ENCODE data around the gene ANKRD65.
"Not testable (repeated sequence)": the region's sequence is repeated elsewhere in the genome, so short reads cannot be mapped to it uniquely, and the experiment has no call there.

ANKRD65 gene

DNA sequence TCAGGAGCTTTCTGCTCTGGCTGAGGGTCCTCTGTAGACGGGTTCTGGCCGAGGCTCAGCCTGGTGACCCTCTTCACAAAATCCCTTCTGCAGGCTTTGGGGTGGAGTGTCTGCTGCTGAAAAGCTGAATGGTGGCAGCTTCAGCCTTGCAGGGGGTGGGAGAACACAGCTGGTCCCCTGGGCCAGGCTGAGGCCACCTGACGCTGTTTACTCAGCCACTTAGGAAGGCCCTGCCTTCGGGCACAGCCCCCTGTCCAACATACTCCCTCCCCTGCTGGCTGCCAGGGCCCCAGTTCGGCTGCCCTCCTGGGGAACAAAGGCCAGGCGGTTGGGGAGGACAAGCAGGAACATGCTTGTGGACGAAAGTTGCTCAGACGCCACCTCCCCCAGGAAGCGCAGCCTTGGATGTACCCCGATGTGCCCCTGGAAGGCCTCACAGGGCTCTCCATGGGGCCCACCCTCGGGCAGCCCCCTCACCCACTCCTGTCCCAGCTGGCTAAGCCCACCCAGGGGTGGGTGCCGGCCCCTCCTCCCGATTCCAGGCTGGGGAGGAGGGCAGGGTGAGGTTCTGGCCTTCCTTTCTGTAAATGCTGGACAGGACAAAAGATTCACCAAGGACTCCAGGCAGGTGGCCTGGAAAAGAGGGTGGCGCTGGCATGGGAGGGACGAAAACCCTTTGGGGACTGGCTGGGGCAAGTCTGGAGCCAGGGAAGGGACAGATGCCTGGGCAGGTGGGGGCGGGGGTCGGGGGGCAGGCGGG lies at the start of gene ANKRD65:
TSS of gene ANKRD65 (minus strand) at position 130 of the 760 bp plus-strand sequence. CDS start 271 bp downstream, outside the sequence.
- in situ Hi-C loops (cut with MboI; ENCODE audit: low sequenced_read_pairs) = no loop called here

DNA sequence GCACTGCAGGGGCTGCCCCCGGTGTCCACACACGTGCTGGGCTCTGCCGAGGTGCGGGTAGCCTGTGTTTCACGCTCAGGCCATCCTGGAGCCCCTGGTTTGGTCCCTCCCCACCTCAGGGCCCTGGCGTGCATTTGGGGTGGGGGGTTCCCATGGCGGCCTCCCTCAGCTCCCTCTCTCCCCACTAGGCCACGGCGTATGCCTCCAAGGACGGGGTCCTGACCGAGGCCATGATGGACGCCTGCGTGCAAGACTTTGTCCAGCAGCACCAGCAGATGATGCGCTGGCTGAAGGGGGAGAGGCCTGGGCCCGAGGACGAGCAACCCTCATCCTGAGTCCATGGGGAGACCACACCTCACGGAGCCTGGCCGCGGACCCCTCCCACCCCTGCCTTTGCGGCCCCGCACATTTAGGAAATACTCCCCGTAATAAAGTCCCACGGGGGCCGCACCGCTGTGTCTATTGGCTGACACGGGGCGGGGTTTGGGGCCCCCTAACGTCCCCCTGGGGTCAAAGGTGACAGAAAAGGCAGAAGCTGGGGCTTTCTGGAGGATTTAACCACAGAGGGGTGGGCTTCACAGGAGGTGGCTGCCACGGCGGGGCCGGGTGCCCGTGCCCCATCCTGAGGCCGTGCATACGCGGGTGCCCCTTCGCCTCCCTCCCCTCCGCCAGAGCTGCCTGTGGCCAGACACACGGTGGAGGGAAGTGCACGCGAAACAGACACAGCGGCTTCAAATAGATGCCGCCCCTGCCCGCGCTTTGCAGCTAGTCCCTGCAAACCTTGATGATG lies 47.3 kb upstream of the ANKRD65 start:
- in situ Hi-C loops (cut with MboI; ENCODE audit: low sequenced_read_pairs) = not testable (repeated sequence)

DNA sequence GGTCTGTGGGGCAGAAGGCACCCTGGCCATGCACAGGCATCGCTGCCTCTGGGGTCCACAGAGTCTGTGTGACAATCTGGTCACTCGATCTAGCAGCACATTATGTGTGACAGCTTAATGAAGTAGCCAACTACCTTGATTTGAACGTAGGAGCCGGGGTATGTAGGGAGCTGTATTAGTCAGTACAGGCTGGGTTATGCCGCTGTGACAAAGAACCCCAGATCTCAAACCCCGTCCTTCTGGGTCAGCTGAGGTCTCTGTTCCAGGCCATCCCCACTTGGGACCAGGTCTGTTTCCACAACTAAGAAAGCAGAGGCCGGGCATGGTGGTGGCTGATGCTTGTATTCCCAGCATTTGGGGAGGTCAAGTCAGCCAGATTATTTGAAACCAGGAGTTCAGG lies 42.2 kb upstream of the ANKRD65 start:
- in situ Hi-C loops (cut with MboI; ENCODE audit: low sequenced_read_pairs) = no loop called here

DNA sequence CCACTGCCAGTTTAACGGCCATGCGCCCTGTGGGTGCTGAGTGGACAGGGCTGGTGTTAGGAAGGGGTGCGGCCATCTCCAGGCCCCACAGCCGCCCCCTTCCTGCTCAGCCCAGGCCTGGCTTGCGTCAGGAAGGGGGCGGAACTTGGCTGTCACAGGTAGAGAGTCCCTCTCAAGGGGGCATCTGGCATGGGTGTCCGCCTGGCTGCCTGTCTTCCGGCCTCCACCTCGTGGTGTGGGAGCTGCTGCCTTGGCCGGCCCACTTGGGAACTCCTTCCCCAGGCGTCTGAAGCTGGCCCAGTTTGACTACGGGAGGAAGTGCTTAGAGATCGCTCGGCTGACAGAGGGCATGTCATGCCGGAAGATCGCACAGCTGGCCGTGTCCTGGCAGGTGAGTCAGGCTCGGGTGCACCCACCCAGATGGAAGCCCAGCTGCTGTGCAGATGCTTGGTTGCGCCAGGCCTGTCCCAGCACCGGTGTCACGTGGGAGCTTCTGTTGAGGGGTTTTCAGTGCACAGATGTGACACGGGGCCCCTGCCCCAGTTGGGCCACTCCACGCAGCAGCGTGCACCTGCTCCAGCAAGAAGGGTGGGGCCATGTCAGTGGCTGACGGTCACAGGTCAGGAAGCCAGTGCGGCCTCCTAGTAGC lies 41.4 kb upstream of the ANKRD65 start:
- in situ Hi-C loops (cut with MboI; ENCODE audit: low sequenced_read_pairs) = no loop called here

DNA sequence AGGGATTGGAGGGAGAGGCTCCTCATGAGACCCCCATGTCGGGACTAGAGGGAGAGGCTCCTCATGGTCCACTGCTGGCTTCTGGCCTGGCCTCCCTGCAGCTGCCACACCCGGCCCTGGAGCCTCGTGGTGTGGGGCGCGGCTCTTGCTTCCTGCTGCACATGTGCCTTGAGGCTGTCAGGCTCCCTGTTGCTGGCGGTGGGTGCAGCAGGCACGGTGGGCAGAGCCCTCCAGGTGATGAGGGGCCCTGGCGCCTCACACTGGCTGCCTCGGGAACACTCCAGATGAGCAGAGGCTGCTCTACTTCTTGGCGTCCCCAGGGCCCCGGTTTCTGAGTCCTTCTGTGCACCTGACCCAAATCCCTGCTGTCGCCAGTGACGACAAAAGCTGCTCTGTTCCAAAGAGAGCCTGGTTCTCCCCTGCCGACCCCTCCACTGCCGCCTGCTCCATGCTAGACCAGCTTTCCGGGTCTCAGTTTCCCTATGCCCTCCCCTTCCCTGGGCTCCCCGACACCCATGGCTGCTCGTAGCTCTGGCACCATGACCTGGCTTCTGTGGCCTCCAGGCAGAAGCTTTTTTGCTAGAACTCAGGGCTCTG lies 40.7 kb upstream of the ANKRD65 start:
- in situ Hi-C loops (cut with MboI; ENCODE audit: low sequenced_read_pairs) = no loop called here

DNA sequence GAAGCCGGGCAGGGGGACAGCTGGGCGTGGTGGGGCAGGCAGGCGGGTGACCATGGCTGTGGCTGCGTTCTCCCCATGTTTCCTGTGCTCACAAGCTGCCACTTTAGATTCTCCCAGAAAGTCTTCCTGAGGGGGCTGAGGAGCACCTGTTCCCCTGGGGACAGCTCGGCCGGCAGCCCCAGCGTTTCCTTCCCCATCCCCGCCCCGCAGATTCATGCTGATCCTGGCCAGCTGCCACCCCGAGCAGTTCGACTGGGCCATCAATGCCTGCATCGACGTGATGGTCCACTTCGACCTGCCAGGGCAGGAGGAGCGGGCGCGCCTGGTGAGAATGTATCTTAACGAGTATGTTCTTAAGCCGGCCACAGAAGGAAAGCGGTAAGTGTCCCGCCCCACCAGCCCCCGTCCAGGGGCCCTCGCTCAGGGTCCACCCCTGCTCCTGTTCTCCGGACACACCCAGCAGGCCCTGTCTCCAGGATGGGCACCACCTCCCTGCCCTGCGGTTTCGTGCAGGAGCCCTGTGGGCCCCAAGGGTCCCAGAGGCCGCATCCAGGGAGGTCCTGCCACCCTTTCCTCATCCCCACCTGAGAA lies 39.6 kb upstream of the ANKRD65 start:
- in situ Hi-C loops (cut with MboI; ENCODE audit: low sequenced_read_pairs) = no loop called here

DNA sequence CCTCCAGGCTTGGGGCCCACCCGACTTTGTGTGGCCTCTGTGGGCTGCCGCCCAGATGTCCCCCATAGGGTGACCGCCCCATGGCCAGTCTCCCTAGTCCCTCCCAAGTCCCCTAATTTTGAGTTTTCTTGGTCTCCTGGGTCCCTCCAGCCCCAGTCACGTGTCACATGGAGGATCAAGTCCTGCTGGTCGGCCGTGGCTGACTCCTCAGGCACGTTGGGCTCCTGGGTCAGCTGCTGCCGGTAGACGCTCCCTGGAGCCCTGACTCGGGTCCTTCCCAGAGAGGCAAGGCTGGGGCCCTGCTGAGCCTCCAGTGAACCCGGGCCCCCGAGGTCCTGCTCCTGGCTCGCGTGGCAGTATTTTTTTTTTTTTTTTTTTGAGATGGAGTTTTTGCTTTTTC lies 38.6 kb upstream of the ANKRD65 start:
- in situ Hi-C loops (cut with MboI; ENCODE audit: low sequenced_read_pairs) = not testable (repeated sequence)

DNA sequence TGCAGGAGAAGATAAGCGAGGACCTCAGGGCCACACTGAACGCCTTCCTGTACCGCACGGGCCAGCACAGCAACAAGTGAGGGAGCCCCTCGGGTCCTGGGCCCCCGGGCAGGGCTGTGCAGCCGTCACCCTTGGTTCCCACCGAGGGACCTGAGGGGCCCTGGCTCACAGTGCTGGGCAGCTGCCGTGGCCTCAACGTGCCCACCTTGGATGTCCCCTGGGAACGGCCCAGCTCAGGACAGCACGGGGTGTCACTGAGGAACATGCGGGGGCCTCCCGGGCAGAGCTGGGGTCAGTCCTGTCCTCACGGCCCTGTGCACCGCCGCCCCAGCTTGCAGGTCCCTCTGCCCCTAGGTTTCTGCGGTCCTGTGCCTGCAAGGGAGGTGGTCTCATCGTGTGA lies 38.1 kb upstream of the ANKRD65 start:
- in situ Hi-C loops (cut with MboI; ENCODE audit: low sequenced_read_pairs) = not testable (repeated sequence)

DNA sequence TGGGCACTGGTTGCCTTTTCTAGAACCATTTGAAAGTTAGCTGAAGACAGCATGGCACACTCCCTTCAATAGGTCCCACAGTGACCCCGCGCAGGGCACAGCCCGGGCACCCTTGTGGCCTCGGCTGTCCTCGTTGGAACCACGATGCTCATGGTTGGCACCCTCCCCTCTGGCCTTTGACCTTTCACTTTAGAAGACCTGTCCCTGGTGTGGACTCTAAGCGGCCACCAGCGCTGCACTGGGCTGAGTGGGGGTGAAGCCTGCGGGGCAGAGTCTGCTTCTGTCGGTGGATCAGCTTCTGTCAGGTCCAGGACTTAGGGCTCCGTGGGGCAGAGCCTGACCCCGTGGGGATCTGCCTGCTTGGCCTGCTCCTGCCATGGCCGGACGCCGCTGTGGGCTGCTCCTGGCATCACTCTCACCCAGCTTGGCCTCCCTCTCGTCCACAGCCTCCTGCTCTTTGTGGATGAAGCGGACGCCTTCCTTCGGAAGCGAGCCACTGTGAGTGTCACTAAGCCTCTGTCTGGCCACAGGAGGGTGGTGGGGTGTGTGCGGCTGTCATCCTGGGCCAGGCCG lies 35.7 kb upstream of the ANKRD65 start:
- in situ Hi-C loops (cut with MboI; ENCODE audit: low sequenced_read_pairs) = not testable (repeated sequence)

DNA sequence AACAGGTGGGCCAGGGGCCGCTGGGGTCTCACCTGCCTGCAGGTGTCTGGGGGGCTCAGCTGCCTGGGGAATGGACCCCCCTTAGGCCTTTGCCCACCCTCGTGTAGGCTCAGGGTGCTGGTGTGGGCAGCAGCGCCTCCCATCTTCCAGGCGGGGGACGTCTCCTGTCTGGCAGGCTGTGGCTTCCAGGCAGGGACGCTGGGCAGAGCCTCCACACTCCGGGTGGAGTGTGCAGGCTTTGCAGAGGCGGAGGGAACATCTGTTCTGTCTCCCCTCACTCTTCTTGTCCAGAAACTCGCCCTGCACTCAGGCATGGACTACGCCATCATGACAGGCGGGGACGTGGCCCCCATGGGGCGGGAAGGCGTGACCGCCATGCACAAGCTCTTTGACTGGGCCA lies 34.9 kb upstream of the ANKRD65 start:
- in situ Hi-C loops (cut with MboI; ENCODE audit: low sequenced_read_pairs) = not testable (repeated sequence)

DNA sequence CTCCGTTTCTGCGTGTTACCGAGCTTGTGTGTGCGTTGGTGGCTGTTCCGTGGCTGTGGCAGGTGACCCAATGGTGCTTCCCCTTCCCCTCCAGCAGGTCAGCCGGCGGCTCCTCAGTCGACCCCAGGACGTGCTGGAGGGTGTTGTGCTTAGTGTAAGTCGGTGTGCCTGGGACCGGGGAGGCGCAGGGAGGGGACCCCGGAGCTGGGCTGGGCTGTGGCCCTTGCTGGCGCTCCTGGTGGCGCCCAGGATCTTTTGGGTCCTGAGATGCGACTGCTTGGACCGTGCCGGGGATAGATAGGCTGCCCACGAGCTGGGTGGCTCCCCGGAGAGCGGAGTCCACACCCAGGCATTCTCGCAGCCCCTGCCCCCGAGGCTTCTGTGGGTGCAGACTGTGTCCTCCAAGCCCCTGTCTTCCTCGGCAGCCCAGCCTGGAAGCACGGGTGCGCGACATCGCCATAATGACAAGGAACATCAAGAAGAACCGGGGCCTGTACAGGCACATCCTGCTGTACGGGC lies 34.3 kb upstream of the ANKRD65 start:
- in situ Hi-C loops (cut with MboI; ENCODE audit: low sequenced_read_pairs) = no loop called here

DNA sequence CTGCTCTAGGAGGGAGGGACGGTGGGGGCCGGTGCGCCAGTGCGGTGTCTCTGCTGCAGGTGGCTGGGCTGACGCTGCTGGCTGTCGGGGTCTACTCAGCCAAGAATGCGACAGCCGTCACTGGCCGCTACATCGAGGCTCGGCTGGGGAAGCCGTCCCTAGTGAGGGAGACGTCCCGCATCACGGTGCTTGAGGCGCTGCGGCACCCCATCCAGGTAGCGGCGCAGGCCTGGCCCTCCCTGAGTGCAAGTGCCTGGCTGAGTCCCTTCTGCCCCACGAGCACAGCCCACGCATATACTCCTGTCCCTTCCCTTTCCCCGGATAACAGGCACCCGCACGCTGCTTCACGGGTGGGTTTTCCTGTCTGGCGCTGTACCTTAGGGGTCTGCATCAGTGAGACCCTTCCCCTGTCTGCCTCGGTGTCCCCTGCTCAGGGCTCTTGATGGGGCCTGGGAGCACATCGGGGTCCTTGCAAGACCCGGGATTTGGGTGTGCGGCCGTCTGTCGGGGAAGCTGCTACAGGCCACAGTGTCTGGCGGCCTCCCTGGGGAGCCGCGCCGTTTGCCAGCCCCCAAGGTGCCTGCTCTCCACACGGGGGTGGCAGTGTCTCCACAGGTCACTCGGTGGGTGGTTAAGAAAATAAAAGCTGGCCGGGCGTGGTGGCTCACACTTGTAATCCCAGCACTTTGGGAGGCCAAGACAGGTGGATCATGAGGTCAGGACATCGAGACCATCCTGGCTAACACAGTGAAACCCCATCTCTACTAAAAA lies 33.4 kb upstream of the ANKRD65 start:
- in situ Hi-C loops (cut with MboI; ENCODE audit: low sequenced_read_pairs) = not testable (repeated sequence)

DNA sequence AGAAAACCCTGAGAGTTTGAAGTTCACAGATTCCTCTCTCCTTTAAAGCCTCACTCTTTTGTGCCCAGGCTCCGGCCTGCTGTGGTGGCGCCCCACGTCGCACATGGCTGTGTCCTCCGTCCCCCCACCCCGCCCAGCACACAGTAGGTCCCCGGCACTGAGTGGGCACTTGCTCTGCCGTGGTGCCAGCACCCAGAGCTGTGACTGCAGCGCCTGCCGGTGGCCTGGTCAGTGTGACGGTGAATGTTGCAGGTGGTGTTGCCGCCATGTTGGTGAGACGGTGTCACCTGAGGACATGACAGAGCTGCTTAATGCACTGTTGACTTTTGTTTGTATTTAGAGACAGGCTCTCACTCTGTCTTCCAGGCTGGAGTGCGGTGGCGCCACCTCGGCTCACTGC lies 31.8 kb upstream of the ANKRD65 start:
- in situ Hi-C loops (cut with MboI; ENCODE audit: low sequenced_read_pairs) = no loop called here

DNA sequence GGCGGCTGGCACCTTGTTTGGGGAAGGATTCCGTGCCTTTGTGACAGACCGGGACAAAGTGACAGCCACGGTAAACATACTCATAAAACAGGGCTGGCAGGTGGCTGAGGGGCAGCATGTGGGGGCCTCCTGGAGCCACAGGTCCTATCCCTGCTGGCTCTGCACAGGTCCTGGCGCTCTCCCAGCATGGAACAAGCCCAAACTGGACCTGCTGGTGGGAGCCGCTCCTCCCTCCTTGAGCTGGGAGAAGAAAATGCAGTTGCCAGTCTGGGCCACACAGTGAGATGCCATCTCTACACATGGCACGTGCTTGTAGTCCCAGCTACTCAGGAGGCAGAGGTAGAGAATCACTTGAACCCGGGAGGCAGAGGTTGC lies 31.3 kb upstream of the ANKRD65 start:
- in situ Hi-C loops (cut with MboI; ENCODE audit: low sequenced_read_pairs) = not testable (repeated sequence)

DNA sequence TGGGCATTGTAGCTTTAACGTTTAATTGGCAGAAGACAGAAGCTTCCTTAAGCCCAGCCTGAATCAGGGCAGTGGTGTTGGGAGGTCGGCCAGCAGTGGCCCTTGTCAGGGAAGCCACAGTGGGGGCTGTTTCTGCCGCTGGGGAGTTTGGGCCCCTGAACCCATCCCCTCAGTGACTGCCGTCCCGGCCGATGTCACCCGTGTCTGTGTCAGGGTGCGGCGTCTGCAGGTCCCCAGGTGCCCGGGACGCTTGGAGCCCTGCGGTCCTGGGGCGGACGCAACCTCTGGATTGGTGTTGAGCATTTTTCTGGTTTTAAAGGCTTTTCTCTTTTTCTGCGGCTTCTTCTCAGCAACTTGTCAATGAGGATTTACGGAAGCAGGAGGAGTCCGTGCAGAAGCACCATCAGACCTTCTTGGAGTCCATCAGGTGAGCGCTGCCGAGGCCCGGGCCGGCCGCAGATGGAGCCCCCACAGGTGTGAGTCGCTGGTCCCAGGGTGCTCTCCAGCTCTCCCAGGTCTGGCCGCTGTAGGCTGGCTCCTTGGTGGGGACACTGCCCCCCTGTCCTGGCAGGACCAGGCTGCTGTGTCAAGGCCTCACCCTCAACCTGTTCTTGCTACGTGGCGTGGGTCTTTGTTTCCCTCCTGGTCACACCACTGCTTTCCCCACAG lies 30.8 kb upstream of the ANKRD65 start:
- in situ Hi-C loops (cut with MboI; ENCODE audit: low sequenced_read_pairs) = no loop called here

DNA sequence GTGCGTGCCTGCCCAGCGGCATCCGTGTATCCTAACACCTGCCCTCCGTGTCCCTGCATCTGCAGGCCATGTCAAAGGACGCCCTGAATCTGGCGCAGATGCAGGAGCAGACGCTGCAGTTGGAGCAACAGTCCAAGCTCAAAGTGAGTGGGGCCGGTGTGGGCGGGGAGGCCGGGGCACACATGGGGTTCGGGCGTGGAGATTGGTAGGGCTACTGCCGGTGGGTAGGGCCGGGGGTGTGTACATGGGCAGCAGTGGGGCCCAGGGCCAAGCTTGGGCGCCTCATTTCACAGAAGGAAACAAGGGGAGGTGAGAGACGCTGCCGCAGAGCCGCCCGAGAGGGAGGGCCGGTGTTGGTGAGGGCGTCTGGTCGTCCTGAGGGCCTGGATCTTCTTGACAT lies 29.5 kb upstream of the ANKRD65 start:
- in situ Hi-C loops (cut with MboI; ENCODE audit: low sequenced_read_pairs) = not testable (repeated sequence)

DNA sequence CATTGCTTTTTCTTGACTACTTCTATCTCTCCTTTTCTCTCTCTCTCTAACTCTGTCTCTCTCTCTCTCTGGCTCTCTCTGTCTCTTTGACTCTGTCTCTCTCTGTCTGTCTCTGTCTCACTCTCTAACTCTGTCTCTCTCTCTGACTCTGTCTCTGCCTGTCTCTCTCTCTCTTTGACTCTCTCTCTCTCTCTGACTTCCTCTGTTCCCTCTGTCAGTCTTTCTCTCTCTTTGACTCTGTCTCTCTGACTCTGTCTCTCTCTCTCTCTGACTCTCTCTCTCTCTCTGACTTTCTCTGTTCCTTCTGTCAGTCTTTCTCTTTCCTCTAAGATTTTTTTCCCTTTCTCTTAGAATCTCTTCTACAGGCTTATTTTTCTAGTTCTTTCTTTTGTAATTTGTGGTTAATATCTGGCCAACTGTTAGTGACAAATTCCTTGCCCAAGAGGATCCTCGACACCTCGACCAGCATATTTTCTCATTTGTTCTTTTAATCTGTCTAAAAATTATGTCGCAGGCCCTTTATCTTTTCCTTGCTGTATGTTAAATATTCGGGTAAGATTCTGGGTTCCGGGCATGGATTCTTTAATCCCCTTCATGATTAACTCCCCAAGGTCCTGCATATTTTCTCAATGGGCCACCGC lies 28.1 kb upstream of the ANKRD65 start, which contains the start of gene ATAD3C:
TSS of gene ATAD3C (plus strand) at position 591 of the 641 bp plus-strand sequence. CDS start 995 bp downstream, outside the sequence.
- in situ Hi-C loops (cut with MboI; ENCODE audit: low sequenced_read_pairs) = no loop called here

DNA sequence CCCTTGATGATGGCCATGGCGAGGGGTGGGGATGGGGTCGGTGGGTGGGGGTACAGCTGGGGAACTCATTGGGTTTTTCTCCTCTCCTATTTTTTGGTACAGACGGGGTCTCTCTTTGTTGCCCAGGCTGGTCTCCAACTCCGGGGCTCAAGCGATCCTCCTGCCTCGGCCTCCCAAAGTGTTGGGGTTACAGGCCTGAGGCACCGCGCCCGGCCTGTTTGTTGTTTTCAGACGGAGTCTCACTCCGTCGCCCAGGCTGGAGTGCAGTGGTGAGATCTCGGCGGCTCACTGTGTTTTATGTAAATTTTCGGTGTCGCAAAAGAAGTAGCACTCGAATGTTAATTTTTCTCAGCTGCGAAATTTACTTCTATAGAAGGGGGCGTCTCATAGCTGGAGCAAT lies 25.6 kb upstream of the ANKRD65 start:
- in situ Hi-C loops (cut with MboI; ENCODE audit: low sequenced_read_pairs) = not testable (repeated sequence)

All from HL-60/S4 (cell line).